KMS-11 (cell line): ENCODE measurements around the gene SART3.

Experiments used
- H2AFZ ChIP-seq: fragments of 200-600 bp; sonication (generic); 2 replicates; pipeline ENCODE4 v1.6.1; 2016; ENCODE audit warnings: antibody characterized with exemption, mixed run types, low read depth
- H3K27ac ChIP-seq: fragments of 200-600 bp; sonication (generic); 2 replicates; pipeline ENCODE4 v1.6.1; 2016; ENCODE audit warnings: mild to moderate bottlenecking, mixed run types
- H3K27me3 ChIP-seq: fragments of 200-600 bp; sonication (generic); 2 replicates; pipeline ENCODE4 v1.6.1; 2017; ENCODE audit warnings: mild to moderate bottlenecking, low read depth, mixed run types, moderate library complexity; ENCODE audit not compliant: insufficient read depth
- H3K36me3 ChIP-seq: fragments of 200-600 bp; sonication (generic); 2 replicates; pipeline ENCODE4 v1.6.1; 2017; ENCODE audit warnings: mild to moderate bottlenecking, mixed run types; ENCODE audit not compliant: insufficient read depth
- H3K4me1 ChIP-seq: fragments of 200-600 bp; sonication (generic); 2 replicates; pipeline ENCODE4 v1.6.1; 2016; ENCODE audit warnings: mild to moderate bottlenecking, low read depth, mixed run types; ENCODE audit not compliant: poor library complexity, severe bottlenecking
- H3K4me2 ChIP-seq: fragments of 200-600 bp; sonication (generic); 2 replicates; pipeline ENCODE4 v1.7.0; 2016; ENCODE audit warnings: mild to moderate bottlenecking, mixed run types
- H3K4me3 ChIP-seq: fragments of 200-600 bp; sonication (generic); IDR thresholded peaks from 2 replicates; pipeline ENCODE4 v1.6.1; 2017; ENCODE audit warnings: low read depth, low read length, mixed read lengths; ENCODE audit not compliant: insufficient read depth
- H3K79me2 ChIP-seq: fragments of 200-600 bp; sonication (generic); 2 replicates; pipeline ENCODE4 v1.6.1; 2016; ENCODE audit warnings: low read depth, mixed run types; ENCODE audit not compliant: insufficient read depth
- H3K9ac ChIP-seq: fragments of 200-600 bp; sonication (generic); 2 replicates; pipeline ENCODE4 v1.6.1; 2016; ENCODE audit warnings: mild to moderate bottlenecking, mixed run types
- H4K20me1 ChIP-seq: fragments of 200-600 bp; sonication (generic); 2 replicates; pipeline ENCODE4 v1.6.1; 2016; ENCODE audit warnings: mild to moderate bottlenecking, mixed run types; ENCODE audit not compliant: insufficient read depth
- TF ChIP-seq, protein P1 (sequence below): fragments of 200-600 bp; sonication (generic); conservative IDR thresholded peaks from 2 replicates; pipeline ENCODE4 v1.6.1; 2017; ENCODE audit warnings: low read depth, mild to moderate bottlenecking, antibody characterized with exemption, low read length, moderate library complexity, mixed read lengths

SART3 gene

DNA sequence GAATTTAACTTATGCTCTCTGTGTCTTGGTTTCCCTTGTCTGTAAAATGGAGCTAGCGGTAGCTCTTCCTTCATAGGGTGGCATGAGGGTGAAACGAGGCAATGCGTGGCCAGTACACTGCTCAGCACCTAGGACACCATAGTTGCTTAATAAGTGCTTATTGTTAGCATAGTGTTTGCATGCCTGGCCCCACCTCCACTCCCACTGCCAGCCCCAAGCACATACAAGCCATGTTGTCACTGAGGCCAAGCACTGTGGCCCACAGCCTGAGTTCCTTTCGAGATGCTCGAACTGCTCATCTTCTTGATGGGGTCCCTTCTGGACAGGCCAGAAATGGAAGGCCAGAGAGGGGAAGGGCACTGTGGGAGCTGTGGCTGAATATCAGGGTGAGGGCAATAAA is 45.1 kb downstream of the SART3 start:
- TF ChIP-seq, protein P1, sequence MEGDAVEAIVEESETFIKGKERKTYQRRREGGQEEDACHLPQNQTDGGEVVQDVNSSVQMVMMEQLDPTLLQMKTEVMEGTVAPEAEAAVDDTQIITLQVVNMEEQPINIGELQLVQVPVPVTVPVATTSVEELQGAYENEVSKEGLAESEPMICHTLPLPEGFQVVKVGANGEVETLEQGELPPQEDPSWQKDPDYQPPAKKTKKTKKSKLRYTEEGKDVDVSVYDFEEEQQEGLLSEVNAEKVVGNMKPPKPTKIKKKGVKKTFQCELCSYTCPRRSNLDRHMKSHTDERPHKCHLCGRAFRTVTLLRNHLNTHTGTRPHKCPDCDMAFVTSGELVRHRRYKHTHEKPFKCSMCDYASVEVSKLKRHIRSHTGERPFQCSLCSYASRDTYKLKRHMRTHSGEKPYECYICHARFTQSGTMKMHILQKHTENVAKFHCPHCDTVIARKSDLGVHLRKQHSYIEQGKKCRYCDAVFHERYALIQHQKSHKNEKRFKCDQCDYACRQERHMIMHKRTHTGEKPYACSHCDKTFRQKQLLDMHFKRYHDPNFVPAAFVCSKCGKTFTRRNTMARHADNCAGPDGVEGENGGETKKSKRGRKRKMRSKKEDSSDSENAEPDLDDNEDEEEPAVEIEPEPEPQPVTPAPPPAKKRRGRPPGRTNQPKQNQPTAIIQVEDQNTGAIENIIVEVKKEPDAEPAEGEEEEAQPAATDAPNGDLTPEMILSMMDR = no peak
- Histone ChIP-seq H2AFZ (no peak overlapping the region), H3K4me1 (peaks cover 23% of the 10 kb centered on the region), H3K27me3 (no peaks in the 10 kb centered on the region), H3K27ac (no peak overlapping the region; the same call in 1 of the 2 replicates), H3K4me3 (no peak overlapping the region), H3K79me2 (no peaks in the 10 kb centered on the region), H3K4me2 (peak overlapping the region; percentile 68), H3K36me3 (no peaks in the 10 kb centered on the region; the same call in 1 of the 2 replicates), H3K9ac (peak overlapping the region; percentile 58; the same call in 1 of the 2 replicates), H4K20me1 (no peaks in the 10 kb centered on the region)

DNA sequence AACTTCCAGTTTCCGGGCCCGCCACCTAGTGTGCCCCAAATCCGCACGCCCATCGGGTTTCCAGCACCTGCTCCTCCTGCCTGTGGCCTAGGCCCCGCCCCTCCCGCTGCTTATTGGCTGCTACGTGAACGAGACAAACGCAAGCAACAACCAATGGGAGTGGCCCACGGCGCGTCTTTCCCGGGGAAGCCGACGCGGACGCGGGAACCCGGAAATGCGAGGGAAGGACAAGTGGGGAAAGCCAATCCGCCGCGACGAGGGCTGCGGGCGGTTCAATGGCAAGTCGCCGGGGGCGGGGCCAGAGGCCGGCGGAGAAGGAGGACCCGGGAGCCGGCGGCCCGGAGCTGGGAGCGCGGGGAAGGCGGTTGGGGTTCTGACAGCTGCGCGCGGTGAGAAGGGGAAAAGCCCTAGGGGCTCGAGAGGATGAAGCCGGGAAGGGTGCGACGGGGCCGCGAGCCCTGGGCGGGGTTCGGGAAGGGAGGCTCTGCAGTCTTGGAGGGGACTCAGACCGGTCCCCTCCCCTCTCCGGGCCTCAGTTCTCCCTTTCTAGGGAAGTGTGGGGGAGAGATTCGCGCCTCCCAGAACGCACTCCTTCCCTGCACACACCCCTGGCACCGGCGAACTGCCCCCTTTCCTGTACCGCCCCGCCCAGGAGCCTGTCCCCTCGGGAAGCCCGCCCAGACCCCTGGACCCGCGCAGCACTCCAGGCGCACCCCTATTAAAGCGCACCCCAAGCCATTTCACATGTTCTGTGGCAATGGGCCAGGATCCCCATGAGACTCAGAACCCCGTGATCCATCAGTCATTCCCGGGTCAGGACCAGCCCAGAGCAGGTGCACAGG is 45.8 kb downstream of the SART3 start, which contains the start of gene FICD:
Gene FICD (plus strand): TSS at position 305 of the 842 bp plus-strand sequence. CDS start 1,696 bp downstream, outside the sequence.
- H3K27ac ChIP-seq = no peak within 1 kb of the TSS; the same call in 1 of the 2 replicates

DNA sequence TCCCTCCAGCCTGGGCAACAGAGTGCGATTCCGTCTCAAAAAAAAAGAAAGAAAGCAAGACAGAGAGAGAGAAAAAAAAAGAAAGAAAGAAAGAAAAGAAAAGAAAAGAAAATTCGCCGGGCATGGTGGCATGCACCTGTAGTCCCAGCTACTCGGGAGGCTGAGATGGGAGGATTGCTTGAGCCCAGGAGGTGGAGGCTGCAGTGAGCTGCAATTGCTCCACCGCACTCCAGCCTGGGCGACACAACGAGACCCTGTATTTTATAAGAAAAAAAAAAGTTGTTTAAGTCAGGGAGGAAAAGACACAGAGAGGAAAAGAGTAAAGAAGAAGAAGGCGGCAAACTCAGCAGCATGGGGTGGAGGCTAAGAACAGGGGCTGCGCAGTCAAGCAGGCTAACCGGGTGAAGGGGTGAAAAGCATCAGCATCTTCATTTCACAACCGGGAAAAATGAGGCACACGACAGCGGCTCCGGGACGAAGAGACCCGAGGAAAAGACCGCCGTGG is 46.5 kb downstream of the SART3 start:
- H3K27ac ChIP-seq = no peak overlapping the region
- H3K27me3 ChIP-seq = no peaks in the 10 kb centered on the region
- H3K36me3 ChIP-seq = no peaks in the 10 kb centered on the region
- H3K4me3 ChIP-seq = no peak overlapping the region
- H3K9ac ChIP-seq = peak overlapping the region; percentile 44; the same call in 1 of the 2 replicates
- peak overlapping the region; percentile 38 for H2AFZ ChIP-seq
- peak overlapping the region; percentile 54 for H3K4me2 ChIP-seq
- no peaks in the 10 kb centered on the region for H4K20me1 ChIP-seq
- peaks cover 16% of the 10 kb centered on the region for H3K4me1 ChIP-seq
- TF ChIP-seq, protein P1 = no peak
- no peaks in the 10 kb centered on the region for H3K79me2 ChIP-seq

More for the DNA sequence above, 45.8 kb downstream of the SART3 start, which contains the start of gene FICD:
- H3K36me3 ChIP-seq = no peaks in the 10 kb centered on the region
- H3K4me3 ChIP-seq = no peak within 1 kb of the TSS
- no peaks in the 10 kb centered on the region for H3K27me3 ChIP-seq
- H3K4me1 ChIP-seq = peaks cover 23% of the 10 kb centered on the region
- no peaks in the 10 kb centered on the region for H3K79me2 ChIP-seq
- TF ChIP-seq, protein P1 = no peak
- peak within 1 kb of the TSS; percentile 58; the same call in 1 of the 2 replicates for H3K9ac ChIP-seq
- H4K20me1 ChIP-seq = no peaks in the 10 kb centered on the region
- H2AFZ ChIP-seq = peak within 1 kb of the TSS; percentile 38
- H3K4me2 ChIP-seq = peak within 1 kb of the TSS; percentile 68

DNA sequence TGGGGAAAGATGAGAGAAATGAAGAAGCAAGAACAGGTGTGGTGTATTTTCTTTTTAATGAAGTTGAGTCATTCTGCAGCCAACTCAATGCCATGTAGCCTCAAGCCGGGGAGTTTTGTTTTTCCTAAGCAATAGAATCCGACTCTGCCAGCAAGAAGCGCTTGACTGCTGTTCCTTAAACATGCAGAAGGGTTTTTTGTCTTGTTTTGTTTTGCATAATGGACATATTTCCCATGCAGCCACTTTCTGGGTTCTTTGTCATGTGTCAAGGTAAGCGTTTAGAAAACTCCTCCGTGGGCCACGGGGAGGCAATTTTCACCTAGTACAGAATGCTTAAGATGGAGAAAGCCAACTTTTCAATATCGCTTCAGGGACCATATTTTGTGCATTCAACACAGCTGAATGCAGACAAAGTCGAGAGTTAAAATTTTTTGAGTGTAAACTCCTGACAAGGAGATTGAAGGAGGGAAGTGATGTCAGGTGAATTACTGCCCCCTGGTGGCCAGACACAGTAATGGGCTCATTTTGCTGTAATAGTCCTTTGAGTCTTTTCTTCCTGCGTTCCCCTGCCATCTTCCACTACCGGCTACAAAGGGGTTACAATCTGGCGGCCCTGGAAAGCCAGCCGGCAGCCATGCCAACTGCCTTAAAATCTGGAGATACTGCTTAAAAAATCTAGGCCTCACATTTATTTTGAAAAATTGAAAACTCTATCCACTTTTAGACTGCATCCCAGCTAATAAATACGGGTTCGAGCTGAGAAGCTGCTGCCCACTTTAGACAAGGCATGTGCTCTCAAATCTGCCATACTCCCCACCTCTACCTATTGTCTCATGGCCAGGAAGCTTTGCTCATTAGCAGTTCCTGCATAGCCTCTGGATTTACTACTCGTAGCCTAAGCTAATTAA is 49.1 kb downstream of the SART3 start:
- no peak overlapping the region for H3K27ac ChIP-seq
- no peak overlapping the region for H3K4me3 ChIP-seq
- H2AFZ ChIP-seq = peak overlapping the region; percentile 45; the same call in 1 of the 2 replicates
- H3K9ac ChIP-seq = no peak overlapping the region
- no peaks in the 10 kb centered on the region for H3K36me3 ChIP-seq
- no peaks in the 10 kb centered on the region for H3K27me3 ChIP-seq
- TF ChIP-seq, protein P1 = peak; percentile 87
- H3K4me2 ChIP-seq = peak overlapping the region; percentile 47; the same call in 1 of the 2 replicates
- peaks cover 15% of the 10 kb centered on the region for H3K4me1 ChIP-seq
- H4K20me1 ChIP-seq = no peaks in the 10 kb centered on the region
- no peaks in the 10 kb centered on the region for H3K79me2 ChIP-seq
